Measurements from ENCODE around the gene CDC16.

The CDC16 gene

DNA sequence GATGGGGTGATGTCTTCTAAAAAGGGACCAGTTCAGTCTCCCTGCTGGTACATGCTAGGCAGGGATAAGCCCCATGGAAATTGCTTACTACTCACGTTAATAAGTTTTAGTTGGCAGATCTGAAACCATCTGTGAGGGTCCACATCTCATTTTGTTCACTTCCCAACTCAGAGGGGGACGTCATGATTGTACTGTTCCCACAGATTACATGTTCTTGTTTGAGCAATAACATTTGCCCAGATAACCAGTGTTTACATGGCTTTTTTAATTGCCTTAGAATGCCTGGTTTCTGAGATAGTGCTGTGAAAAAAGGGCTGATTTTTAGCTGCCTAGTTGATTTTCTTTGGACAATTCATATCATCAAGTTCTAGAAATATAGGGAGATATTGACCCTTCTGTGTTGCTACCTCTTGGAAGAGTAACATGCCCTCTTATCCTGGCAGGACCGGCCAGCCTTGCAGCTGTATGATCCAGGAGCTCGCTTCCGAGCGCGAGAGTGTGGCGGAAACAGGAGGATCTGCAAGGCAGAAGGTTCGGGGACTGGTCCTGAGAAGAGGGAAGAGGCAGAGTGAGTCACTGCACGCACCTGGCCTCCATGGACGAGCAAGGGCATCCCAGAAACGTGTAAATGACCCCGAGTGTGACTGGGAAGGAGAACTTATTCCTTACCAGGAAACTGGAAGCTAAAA, 69.8 kb downstream of the CDC16 start:
- DNase-seq: no peak

DNA sequence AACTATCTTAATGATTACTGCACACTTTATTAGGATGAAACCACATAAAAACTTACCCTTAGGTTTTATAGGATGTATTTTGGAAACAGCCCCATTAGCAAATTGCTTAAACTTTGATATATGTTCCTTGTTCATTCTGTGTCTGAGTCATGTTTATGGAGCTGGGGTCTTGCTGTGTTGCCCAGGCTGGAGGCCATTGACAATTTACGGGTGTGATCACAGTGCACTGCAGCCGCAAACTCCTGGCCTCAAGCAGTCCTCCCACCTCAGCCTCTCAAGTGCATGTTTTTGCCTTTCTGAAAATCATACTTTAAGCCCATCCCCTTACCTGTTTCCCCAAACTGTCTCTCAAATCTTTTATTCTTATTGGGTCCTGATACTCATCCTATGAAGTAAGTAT, 74.4 kb downstream of the CDC16 start:
- DNase-seq: no peak

DNA sequence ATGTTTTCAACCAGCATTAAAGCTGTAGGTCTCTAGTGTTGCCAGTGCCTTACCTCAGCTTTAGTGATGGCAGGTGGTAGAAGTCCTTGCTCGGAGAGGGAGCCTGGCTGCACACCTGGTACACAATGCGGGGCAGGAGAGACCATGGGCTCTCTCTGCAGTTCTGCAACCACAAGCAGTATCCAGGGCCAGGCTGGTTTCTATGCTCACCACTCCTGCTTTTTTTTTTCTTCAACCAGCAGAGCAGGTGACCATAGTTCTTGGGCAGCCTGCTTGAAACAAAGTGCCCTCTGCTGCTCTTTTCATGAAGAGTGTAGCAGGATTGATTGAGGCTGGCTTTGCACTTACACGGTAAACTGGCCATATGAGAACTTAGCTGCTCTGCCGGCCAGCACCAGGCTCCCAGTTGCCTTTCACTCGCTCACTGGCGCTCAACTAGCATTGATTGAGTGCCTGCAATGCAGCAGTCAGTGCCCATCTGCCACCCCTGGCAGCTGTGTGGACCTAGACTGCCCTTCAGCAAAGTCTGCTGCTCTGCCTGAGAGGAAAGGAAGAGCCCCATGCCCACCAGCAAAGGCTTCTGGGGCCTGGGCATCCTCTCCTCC, 75.2 kb downstream of the CDC16 start:
- no peak for DNase-seq

DNA sequence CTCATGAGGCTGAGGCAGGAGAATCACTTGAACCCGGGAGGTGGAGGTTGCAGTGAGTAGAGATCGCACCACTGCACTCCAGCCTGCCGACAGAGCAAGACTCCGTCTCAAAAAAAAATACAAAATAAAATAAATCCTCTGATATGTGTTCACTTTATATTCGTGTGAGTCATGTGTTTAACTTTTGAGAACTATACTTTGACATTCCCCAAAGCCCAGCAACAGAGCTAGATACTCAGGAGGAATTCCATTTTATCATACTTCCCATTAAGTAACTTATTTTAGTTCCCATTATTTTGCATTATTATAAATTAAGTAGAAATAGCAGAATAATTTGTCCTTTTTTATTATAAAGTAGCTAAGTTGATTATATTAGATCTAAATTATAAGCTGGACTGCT, 76.3 kb downstream of the CDC16 start:
- no peak for DNase-seq

DNA sequence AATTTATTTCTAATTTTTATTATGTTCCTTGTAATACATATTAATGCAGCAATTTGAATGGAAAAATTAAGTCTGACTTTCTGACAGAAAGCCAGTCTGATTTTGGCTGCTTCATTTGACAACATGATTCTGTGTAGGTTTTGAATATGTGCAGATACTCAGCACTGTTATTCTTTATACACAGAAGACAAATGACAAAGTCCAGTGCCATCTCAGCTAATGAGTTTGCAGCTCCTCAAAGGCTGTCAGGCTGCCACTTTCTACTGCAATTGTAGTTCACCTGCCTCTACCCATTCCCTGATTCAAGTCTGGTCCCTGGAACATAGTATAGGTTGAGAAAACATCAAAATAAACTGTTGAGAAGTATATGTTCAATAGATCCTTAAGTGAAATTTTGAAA, 76.7 kb downstream of the CDC16 start:
- no peak for DNase-seq

DNA sequence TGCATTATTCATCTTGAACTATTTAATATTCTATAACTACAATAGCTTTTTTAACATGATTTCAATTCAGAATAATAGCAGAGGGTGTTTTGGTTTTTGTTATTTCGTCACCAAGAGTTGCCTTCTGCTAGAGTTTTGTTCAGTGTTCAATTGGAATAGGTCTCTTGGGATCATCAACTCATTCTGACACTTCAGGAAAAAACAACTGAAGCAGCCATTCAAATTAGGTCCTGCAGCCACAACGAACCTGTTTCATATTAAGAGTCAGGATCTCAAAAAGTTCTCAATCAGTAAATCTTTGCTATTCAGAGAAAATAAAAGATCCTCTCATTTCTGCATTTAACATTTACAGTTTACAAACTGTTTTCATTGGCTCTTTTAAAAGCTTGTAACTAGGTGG, 77.2 kb downstream of the CDC16 start:
- no peak for DNase-seq

DNA sequence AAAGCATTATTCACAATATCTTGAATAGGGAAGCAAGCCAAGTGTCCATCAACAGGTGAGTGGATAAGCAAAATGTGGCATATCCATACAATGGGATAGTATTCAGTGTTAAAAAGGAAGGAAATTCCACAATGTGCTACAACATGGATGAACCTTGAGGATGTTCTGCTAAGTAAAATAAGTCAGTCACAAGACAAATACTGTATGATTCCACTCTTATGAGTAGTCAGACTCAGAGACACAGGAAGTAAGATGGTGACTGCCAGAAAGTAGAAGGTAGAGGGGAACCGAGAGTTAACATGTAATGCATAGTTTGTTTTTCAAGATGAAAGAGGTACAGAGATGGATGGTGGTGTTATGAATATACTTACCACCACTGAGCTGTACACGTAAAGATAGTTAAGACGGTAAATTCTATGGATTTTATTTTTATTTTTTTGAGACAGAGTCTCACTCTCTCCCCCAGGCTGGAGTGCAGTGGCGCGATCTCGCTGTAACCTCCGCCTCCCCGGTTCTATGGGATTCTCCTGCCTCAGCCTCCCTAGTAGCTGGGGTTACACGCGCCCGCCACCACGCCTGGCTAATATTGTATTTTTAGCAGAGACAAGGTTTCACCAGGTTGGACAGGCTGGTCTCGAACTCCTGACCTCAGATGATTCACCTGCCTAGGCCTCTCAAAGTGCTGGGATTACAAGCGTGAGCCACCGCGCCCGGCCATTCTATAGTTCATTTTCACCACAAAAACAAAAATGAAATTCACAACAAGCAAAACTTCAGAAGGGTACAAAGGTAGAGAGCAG, 78.6 kb downstream of the CDC16 start:
- DNase-seq: peak; percentile 12

DNA sequence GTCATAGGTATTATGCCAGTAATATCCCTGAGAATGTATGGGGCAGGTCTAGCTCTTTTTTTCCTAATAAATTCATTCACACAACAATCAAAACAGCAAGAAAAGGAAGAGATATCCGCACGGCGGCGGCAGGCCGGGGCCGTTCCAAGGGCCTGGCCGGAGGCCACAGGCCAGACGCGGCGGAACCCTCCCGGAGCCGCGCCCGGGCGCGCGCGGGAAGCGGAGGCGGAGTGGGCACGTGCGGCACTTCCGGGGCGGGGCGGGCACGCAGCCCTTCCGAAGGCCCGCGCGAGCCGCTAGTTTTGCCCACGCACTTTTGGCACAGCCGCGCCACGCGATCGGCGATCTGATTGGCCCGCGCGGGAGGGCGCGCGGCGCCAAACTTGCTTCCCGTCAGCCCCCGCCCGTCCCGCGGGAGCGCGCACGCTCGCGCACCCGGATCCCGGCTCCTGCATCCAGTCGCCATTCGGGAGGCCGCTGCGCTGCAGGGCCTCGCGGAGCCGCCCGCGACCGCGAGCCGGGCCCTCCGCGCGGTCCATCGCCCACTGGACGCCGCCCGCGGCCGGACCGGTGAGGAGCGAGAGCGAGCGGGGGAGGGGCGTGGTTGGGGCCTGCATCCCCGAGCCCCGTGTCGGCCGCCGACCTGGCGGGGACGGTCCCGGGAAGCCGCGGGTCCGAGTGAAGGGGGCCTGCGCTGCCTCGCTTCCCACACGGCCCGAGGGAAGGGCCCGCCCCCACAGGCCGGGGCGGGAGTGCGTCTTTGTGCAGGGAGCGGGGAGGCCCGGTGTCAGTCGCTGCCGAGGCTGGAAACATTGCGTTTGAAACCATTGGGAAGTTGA, 79.6 kb downstream of the CDC16 start, which contains the start of gene CHAMP1:
TSS of gene CHAMP1 (plus strand) at position 430 of the 839 bp plus-strand sequence. CDS start 9,340 bp downstream, outside the sequence.
- DNase-seq: peak; percentile 87

DNA sequence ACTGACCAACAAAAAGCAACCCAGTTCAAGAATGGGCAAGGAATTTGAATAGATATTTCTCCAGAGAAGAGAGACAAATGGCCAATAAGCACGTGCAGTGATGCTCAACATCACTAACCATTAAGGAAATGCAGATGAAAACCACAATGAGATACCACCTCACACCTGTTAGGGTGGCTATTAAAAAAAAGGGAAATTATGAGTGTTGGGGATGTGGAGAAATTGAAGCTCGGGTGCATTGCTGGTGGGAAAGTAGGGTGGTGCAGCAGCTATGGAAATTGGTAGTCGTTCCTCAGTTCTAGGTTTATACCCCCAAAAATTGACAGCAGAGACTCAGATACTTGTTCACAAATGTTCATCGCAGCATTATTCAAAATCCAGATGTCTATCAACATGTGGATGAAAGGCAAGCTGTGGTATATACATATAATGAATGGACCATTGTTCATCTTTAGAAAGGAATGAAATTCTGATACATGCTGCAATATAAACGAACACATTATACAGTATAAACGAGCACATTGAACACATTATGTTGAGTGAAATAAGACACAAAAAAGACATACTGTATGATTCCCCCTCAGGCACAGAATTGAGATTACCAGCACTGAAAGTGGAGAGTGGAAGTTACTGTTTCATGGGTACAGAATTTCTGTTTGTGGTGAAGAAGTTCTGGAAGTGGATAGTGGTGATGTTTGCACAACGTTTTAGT, 80.5 kb downstream of the CDC16 start:
- no peak for DNase-seq

DNA sequence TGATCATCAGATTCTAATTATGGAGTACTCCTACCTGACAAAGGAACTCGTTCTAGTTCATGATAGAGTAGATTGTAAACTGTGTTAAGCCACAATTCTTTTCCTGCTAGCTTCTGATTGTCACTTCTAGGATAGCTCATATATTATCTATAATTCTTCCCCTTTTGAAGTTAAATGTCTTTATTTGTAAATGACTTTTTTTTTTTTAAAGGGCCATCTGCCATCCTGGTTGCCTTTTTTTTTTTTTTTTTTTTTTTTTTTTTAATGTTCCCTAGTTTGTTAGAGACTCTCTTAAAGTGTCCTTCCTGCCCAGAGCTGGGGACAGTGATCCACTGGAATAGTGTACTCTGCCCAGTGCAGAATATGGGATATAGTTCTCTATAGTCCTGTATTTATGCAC, 83.9 kb downstream of the CDC16 start:
- no peak for DNase-seq

DNA sequence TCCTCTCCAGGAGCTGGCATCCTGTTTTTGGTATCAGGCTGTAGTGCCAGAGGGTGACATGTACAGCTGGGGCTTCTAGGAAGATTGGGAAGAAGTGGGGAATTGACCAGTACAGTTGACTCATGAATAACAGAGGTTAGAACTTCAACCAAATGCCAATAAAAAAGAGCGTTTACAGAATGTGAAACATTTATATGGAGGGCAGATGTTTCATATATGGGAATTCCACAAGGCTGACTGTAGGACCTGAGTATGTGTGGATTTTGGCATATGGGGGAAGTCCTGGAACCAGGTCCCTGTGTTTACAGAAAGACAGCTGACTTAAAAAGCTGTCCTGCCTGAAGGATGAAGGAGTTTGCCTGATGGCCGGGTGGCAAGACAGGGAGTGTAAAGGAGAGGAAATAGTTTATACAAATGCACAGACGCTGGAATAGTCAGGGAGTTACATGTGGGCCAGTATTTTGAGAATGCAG, 84.8 kb downstream of the CDC16 start:
- no peak for DNase-seq

DNA sequence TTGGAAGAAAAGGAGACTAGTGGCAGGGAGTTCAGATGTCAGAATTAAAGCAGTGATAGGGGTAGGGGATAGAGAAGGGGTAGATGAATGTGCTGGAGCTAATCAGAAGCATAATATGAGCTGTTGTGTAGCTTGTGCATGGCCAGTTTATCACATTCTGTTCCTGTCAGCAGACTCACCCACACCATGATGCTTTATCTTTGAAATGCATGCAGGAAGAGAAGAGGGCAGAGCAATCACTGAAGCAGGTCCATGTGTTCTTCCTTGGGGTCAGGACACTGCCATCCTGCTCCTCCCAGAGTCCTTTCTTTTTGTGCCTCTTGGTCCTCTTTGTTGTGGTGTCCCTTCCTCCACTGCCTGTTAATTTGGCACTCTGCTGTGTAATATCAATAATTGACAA, 85.4 kb downstream of the CDC16 start:
- DNase-seq: no peak

DNA sequence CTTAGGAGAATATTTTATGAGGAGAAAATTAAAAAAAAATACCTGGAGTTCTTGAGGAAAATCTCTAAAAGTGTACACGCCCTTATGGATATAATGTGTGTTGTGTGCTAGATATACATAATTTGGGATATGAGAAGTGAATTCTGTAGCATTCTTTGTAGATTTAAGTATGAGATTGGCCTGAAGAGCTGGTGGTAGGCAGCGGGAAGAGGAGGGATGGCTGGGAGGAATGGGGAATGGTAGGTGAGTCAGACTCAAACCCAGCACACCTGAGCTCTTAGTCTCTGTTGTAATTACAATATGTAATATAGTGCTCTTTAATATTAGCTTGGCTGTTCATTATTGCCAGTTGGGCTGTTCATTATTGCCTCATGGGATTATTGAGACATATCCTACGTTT, 86.6 kb downstream of the CDC16 start:
- DNase-seq: no peak

Measured in stimulated activated naive CD4-positive, alpha-beta T cell treated with Interleukin-2 at 50 U/mL for 16 hours (primary cell).